Stimulated activated CD4-positive, alpha-beta T cell treated with anti-CD3 and anti-CD28 coated beads, TNF-alpha, amount 100 ng/mL, for 4 hours (primary cell): ENCODE data around the gene SPPL2B.
"Not testable (repeated sequence)": the region's sequence is repeated elsewhere in the genome, so short reads cannot be mapped to it uniquely, and the experiment has no call there.

Experiments used
- DNase-seq, 3 experiments: peaks; one replicate each; pipeline ENCODE4 v3.0.0-alpha.2; 2020; ENCODE audit warnings: low read depth in 3 of 3

SPPL2B gene

GRCh38 chr19:2328401-2329148, at the start of gene SPPL2B, which contains the start of gene LSM7:
Gene SPPL2B, plus strand, starts transcription at chr19:2328684. Its CDS starts 26 bp downstream, at chr19:2328710.
Gene LSM7, minus strand, starts transcription at chr19:2328586. Its CDS starts 20 bp downstream, at chr19:2328566.
- DNase-seq, result peak; percentile 84 to 90 (median 86)

DNA sequence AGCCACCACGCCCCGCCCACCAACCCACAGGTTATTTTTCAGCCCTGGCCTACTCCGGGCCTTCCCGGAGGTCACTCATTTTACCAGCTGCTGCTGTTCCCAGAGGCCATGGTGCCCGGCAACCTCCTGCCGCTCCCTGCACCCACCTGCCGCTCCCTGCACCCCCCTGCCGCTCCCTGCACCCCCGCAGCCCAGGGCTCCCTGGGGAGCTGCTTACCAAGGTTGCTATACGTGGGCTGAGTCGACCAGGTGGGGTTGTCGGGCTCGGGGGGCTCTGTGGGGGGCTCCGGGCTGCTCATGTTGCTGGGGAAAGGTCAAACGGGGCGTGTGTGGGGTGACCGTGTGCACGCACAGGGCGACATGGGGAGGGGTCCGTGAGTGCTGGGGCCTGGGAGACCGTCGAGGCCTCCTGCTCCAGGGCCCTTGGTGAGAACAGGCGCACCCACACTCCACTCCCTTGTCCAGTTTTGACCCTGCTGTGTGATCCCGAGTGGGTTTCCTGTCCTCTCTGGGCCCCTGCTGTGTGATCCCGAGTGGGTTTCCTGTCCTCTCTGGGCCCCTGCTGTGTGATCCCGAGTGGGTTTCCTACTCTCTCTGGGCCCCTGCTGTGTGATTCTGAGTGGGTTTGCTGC, 47.7 kb upstream of the SPPL2B start:
- no peak for DNase-seq

DNA sequence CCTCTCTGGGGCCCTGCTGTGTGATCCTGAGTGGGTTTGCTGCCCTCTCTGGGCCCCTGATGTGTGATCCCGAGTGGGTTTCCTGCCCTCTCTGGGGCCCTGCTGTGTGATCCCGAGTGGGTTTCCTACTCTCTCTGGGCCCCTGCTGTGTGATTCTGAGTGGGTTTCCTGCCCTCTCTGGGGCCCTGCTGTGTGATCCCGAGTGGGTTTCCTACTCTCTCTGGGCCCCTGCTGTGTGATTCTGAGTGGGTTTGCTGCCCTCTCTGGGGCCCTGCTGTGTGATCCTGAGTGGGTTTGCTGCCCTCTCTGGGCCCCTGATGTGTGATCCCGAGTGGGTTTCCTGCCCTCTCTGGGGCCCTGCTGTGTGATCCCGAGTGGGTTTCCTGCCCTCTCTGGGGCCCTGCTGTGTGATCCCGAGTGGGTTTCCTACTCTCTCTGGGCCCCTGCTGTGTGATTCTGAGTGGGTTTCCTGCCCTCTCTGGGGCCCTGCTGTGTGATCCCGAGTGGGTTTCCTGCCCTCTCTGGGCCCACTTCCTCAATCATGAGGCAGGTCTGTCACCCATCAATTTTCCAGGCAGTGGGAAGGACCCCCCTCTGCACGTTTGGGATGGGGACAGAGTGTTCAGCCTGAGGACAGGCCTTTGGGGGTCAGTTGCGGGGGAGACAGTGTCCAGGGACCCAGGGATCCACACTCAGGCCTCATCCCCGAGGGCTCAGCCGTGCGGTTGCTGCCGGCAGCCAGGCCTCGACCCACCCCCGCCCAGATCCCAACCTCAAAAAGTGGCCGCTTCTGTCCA, 47.0 kb upstream of the SPPL2B start:
- not testable (repeated sequence) for DNase-seq

- no peak for DNase-seq
Observed at GRCh38 chr19:2282062-2282861, 46.2 kb upstream of the SPPL2B start, which contains the start of gene PEAK3. Gene PEAK3, minus strand, starts transcription at chr19:2282175. Its CDS starts 1,244 bp downstream, at chr19:2280931.

DNA sequence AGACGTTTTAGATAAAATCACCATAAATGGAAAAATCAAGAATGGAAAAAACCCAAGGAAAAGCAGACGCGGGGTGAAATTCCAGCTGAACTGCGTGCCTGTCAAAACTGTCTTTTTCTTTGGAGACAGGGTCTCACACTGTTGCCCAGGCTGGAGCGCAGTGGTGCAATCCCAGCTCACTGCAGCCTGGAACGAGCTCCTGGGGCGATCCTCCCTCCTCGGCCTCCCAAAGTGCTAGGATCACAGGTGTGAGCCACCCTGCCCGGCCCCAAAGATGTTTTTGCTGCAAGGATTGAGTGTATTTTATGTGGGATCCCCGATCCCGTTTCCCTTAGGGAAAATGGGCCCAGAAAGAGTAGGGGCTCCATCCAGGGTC, 45.6 kb upstream of the SPPL2B start:
- DNase-seq, result no peak

DNA sequence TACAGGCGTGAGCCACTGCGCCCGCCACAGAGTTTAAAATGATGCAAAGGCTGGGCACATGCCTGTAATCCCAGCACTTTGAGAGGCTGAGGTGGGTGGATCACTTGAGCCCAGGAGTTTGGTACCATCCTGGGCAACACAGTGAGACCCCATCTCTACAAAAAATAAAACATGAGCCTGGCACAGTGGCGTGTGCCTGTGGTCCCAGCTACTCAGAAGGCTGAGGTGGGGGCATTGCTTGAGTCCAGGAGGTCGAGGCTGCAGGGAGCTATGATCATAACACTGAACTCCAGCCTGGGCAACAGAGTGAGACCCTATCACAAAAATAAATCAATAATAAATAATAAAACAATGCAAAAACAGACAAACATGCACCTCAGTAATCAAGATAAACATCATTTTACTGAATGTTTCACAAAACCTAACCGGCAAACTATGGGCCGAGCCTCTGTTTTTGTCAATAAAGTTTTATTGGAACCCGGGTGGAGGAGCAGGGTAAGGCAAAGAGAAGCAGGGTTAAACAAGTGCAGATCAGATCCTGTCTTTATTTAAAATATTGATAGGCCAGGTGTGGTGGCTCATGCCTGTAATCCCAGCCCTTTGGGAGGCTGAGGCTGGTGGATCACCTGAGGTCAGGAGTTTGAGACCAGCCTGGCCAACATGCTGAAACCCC, 44.5 kb upstream of the SPPL2B start:
- DNase-seq, result no peak

DNA sequence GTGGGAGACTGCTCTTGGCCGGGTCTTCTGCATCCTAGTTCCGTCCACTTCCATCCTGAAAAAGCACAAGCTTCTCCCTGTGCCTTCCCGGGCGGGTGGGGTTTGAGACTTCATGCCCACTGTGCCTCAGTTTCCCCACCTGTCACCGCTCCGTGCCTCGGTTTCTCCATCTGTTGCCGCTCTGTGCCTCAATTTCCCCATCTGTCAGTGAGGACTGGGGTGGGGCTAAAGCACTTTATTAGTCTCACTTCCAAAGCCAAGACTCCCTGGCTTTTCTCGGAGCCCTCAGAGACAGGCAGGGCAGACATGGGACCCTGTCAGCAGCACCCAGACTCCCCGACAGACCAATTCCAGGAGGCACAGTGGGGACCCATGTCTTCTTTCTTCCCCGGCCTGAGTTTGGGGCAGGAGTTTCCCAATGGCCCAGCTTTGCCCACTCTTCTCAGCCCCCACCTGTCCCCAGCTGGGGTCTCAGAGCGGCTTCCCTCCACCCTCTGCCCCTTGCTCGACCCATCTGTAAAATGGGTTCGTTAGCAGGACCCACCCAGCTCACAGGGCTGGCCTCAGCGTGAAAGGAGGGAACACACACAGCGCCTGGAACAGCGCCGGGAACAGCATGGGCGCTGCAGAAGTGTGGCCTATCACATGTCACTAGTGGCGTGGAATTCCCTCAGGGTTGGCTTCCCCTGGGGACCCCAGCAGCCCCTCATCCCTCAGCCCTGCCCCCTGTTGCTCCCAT, 41.9 kb upstream of the SPPL2B start:
- DNase-seq, result no peak

GRCh38 chr19:2287585-2288337, 40.7 kb upstream of the SPPL2B start:
- DNase-seq, result no peak

DNA sequence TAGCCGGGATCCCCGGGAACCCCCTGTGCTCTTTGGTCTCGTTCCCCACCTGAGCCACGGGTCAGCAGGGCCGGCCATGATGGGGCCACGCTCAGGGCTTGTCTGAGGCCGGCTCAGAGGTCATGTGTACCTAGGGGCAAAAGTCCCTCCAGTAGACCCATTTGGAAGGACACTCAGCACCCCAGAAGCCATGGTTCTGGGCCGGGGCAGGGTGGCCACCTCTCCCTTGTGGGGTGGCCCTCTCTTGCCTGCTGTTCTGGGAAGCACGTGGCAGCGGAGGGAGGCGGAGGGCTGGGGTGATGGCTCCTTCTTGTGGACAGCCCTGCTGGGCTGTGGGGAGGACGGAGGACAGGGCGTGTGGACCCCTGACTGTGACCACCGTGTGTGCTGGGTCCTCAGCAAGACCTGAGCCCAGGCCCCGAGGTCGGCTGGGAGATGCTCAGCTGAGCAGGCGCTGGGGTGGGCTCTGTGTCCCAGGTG, 40.1 kb upstream of the SPPL2B start:
- DNase-seq, result no peak

DNA sequence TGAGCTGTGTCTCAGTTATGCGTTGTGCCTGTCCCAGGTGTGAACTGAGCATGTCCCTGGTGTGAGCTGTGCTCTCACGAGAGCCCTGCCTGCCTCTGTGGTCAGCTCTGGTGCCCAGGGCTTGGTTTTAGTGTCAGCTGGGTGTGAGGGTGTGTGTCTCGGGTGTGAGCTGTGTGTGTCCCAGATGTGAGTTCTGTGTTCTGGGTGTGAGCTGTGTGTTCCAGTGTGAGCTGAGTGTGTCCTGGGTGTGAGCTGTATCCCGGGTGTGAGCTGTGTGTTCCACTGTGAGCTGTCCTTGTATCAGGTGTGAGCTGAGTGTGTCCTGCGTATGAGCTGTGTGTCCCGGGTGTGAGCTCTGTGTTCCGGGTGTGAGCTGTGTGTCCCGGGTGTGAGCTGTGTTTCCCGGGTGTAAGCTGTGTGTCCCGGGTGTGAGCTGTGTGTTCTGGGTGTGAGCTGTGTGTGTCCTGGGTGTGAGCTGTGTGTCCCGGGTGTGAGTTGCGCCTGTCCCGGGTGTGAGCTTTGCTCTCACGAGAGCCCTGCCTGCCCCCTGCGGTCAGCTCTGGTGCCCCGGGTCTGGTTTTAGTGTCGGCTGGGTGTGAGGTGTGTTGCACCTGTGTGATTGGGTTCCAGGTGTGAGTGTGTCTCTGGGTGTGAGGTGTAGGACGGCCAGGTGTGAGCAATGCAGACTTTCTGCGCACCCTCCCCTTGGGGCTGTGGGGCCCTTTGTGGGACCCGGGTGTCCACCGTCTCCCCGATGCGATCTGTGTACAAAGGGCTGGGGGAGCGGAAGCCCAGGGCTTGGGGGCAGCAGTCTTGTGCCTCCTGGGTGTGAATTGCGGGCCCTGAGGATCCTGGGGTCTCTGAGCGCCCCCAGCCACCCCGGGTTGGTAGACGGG, 39.4 kb upstream of the SPPL2B start:
- DNase-seq, result no peak

- no peak for DNase-seq
Observed at GRCh38 chr19:2289714-2290435, 38.6 kb upstream of the SPPL2B start.

- DNase-seq, result no peak
Observed at GRCh38 chr19:2290441-2291184, 37.9 kb upstream of the SPPL2B start.

- DNase-seq, result no peak
Observed at GRCh38 chr19:2291185-2291751, 37.2 kb upstream of the SPPL2B start.

- DNase-seq, result no peak
Observed at GRCh38 chr19:2294687-2295335, 33.7 kb upstream of the SPPL2B start.

DNA sequence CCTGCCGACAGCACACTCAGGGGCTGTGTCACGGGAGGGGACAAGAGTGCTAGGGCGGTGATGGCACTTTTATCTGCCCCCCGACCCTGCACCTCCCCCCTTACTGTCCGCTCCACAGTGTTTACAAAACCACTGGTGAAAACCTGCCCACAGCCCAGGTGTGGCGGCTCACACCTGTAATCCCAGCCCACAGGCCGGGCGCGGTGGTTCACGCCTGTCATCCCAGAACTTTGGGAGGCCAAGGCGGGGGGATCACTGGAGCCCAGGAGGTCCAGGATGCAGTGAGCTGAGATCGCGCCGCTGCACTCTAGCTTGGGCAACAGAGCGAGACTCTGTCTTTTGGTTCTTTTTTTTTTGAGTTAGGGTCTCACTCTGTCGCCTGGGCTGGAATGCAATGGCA, 32.3 kb upstream of the SPPL2B start:
- no peak for DNase-seq

DNA sequence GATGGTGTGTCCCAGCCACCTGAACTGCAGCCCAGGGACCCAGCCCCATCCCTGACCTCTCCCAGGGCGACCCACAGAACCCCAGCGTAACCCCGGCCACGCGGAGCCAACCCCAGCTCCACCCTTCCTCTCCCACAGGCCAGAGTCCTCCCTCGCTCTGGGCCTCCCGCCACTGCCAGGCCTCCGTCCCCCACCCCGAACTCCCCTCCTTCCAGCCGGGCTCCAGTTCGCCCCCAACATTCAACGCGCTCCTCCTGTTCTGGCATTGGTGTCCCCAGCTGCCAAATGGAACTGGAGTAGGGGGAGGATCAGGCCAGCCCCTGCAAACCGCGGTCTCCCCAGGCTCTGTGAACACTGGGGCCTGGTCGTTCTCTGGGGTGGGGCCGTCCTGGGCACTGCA, 28.0 kb upstream of the SPPL2B start:
- no peak for DNase-seq
